GM12874 (cell line): Measurements from ENCODE around the gene CEMIP.

Source experiments
- CTCF ChIP-seq: IDR thresholded peaks from 2 replicates; pipeline ENCODE4 v1.5.1; 2011; ENCODE audit warnings: low read depth, mild to moderate bottlenecking, control low read depth, low read length, moderate library complexity; ENCODE audit not compliant: insufficient read depth

Gene CEMIP

DNA sequence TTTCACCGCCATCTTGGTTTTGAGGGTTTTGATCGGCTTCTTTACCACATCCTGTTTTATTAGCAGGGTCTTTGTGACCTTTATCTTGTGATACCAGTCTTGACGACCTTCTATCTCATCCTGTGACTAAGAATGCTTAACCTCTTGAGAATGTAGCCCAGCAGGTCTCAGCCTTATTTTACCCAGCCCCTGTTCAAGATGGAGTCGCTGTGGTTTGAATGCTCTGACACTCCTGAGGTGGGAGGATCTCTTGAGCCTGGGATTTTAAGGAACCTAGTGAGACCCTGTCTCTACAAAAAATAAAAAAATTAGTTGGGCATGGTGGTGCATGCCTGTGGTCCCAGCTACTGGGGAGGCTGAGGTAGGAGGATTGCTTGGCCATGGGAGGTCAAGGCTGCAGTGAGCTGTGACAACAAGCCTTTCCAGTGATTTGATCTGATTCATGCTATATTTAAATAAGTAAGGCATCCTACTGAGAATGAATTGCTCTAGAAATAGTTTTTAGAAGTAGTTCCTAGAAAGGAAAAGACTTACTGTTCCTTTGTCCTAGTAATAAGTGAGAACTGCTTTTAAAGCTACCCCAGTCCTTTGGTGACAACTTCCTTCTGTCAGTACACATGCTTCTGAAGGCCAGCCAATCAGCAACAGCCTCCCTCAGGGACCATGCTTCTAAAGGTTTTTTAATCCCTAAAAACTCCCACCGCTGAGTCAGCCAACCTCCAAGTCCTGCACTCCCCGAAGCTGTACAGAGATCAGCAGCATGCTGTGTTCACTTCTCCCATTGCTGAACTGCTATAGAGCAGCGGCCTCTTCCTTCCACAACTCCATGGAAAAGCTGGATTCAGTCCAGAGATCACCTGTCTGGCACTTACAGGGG is 9.1 kb upstream of the CEMIP start:
- no peak for TF ChIP-seq CTCF

DNA sequence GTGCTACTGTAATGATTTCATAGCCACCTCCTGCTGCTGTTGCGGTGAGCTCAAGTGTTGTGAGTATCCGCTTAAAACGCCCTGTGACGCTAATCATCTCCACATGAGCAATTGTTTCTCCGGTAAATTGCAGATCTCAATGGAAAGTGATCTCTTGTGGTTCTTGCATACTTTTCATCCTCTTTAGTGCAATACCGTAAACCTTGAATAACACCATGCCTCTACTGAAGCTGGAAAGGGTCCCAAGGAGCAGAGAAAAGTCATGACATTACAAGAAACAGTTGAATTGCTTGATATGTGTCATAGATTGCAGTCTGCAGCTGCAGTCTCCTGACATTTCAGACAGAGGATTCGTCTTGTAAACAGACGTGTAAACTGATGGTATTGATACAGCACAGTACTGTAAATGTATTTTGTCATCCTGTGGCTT is 6.0 kb upstream of the CEMIP start:
- TF ChIP-seq CTCF: no peak

DNA sequence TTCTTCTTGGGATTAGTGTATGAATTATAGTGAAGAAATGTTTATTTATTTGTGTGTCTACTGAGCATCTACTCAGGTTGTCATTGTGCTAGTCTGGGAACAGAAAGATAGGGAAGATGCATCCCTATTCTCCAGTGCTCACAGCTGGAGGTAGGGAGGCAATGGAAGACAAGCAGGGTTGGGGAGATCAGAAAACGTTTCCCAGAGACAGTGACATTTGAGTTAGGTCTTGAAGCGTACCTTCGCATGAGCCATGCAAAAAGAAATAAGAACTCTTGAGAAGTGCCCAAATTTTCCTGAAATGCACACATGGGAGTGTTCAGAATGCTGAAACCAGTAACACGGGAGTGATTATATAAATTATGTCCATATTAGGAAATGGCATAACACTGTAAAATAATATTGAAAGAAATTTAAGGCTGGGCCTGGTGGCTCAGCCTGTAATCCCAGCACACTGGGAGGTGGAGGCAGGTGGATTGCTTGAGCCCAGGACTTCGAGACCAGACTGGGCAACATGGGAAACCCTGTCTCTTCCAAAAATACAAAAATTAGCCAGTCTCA is 5.3 kb upstream of the CEMIP start:
- TF ChIP-seq CTCF: no peak

DNA sequence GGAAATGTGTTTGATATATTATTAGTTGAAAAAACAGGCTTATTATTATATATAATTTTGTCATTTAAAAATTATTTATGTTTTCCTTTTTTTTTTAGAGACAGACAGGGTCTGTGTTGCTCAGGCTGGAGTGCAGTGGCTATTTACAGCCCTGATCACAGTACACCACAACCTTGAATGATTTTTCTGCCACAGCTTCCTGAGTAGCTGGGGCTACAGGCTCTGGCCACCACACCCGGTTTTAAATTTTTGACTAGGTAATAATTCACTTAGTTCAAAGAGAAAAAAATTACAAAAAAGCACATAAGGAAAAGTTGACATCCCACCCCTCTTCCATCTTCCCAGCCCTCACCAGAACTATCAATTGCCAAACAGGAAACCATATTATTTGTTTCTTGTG is 4.7 kb upstream of the CEMIP start:
- no peak for TF ChIP-seq CTCF

GRCh38 chr15:80775338-80775737 is 3.8 kb upstream of the CEMIP start:
- no peak for TF ChIP-seq CTCF

DNA sequence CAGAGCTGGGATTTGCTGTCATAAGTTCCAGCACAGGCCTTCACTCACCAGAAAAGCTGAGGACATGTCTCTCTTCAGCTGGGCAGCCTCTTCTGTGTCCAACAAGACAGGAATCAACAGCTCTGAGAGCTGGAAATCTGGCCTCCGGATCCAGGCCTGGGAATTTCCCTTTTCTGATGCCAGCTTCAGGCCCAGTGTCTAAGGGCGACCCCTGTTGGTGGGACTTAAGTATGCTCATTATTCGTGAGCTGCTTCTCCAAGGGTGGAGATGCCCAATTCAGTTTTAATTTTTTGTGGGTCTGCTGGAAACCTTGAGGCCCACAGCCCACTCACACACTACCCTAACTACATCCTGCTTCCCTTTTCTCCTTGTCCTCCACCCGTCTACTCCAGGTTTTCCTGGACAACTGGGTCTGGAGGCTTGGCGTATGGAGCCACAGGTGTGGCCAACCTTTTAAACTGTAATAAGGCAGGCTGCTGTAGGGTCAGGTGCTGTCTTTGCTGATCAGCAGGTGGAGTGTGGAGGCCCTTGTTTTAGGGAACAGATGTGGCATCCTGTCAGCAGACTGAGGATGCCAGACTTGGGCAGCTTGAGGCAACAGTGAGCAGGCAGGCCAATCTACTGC is 2.6 kb upstream of the CEMIP start:
- TF ChIP-seq CTCF: peak; percentile 89

GRCh38 chr15:80777137-80777536 is 2.0 kb upstream of the CEMIP start:
- TF ChIP-seq CTCF: no peak
